SK-N-MC (cell line): ENCODE measurements around the gene MICA.

ENCODE experiments used
- EZH2 ChIP-seq: fragments of 200-600 bp; sonication (generic); IDR thresholded peaks from one replicate; pipeline ENCODE4 v1.6.1; 2017; ENCODE audit warnings: antibody characterized with exemption
- FOXP2 ChIP-seq: optimal IDR thresholded peaks from 2 replicates; pipeline ENCODE3; 2011; ENCODE audit warnings: mild to moderate bottlenecking, moderate library complexity; ENCODE audit not compliant: insufficient read depth; ENCODE audit errors: extremely low read length, control extremely low read depth
- POLR2AphosphoS5 ChIP-seq: IDR thresholded peaks from 2 replicates; pipeline ENCODE4 v1.6.1; 2012; ENCODE audit warnings: mild to moderate bottlenecking, low read depth, low read length, borderline replicate concordance

DNA sequence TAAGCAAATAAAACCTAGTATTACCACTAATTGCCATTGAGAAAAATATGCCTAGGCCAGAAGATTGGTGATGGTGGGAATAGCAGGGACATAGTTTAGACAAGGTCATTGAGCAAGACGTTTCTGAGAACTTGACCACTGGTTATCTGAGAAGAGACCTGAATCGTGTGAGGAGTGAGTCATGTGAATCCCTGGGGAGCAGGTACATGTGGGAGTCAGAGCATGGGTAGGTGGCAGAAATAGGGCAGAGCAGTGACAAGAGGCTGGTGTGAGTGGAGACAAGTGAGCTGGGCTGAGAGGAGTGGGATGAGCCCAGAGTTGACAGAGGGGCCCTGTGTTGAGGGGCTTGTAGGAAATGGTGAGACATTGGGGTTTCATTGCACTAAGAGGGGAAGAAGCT, 16.4 kb downstream of the MICA start:
- TF ChIP-seq EZH2 = no peak
- TF ChIP-seq POLR2AphosphoS5 = peak; percentile 35; the same call in 1 of the 2 replicates
- no peak for TF ChIP-seq FOXP2
